ENCODE data around the gene GNMT. TPM values are rescaled to one million over a fixed set of nuclear protein-coding genes. Genes with fewer than 3 reads are reported as not detected.
"Not testable (repeated sequence)": the region's sequence is repeated elsewhere in the genome, so short reads cannot be mapped to it uniquely, and the experiment has no call there.

The GNMT gene
- total RNA-seq, 1 experiment from 2014 or later, result not detected

- TF ChIP-seq CTCF (IDR thresholded peaks at IDR 0.05; ENCODE audit: insufficient read depth in 1 of 2, low read depth in 1 of 2, low read length in 1 of 2, severe bottlenecking in 1 of 2, unreplicated experiment in 1 of 2), result no peak
- H3K9me3 ChIP-seq, result no peaks in the 10 kb centered on the region
- POLR2A ChIA-PET, result interaction anchor here (0.6 kb wide), 1 partner anchor 10 kb away, joined by 7 read pairs; no protein-coding TSS in a partner anchor
- intact Hi-C loops (cut with micrococcal nuclease; ENCODE audit: unreplicated experiment), result no loop called here
- Mint-ChIP-seq H3K4me3 (ENCODE audit: unreplicated experiment) (no peak overlapping the region), H3K27ac (ENCODE audit: unreplicated experiment) (no peak overlapping the region), H3K4me1 (ENCODE audit: low read depth, unreplicated experiment) (no peaks in the 10 kb centered on the region), H3K36me3 (ENCODE audit: insufficient read depth, unreplicated experiment) (peaks cover 13% of the 10 kb centered on the region), H3K27me3 (ENCODE audit: insufficient read depth, unreplicated experiment) (no peaks in the 10 kb centered on the region), H3K9me3 (ENCODE audit: unreplicated experiment) (no peaks in the 10 kb centered on the region)
- no peaks in the 10 kb centered on the region for H3K27me3 ChIP-seq (replicated peaks; ENCODE audit: control insufficient read depth, insufficient read depth, low read length)
- H3K4me1 ChIP-seq, result no peaks in the 10 kb centered on the region
- BruUV-seq (replicated peaks), result no TSS peak
- DNase-seq, result no peak
- 0 out of 2 replicates have a peak, but pooled peaks cover 2% of the 10 kb centered on the region for H3K36me3 ChIP-seq (ENCODE audit: control insufficient read depth, insufficient read depth, low read length)
- CTCF ChIA-PET, result no interaction called here
- H3K4me3 ChIP-seq (ENCODE audit: low read depth, low read length), result no peak overlapping the region
Measured at GRCh38 chr6:42940493-42941045, 20.0 kb upstream of the GNMT start.

- H3K4me1 Mint-ChIP-seq (ENCODE audit: low read depth, unreplicated experiment); H3K36me3 ChIP-seq (ENCODE audit: control insufficient read depth, insufficient read depth, low read length); H3K27me3 ChIP-seq (replicated peaks; ENCODE audit: control insufficient read depth, insufficient read depth, low read length); H3K27ac Mint-ChIP-seq (ENCODE audit: unreplicated experiment); intact Hi-C loops (cut with micrococcal nuclease; ENCODE audit: unreplicated experiment); POLR2A ChIA-PET; H3K27me3 Mint-ChIP-seq (ENCODE audit: insufficient read depth, unreplicated experiment); H3K4me1 ChIP-seq; H3K9me3 ChIP-seq; CTCF ChIA-PET; H3K36me3 Mint-ChIP-seq (ENCODE audit: insufficient read depth, unreplicated experiment); BruUV-seq (replicated peaks); DNase-seq; H3K4me3 ChIP-seq (ENCODE audit: low read depth, low read length); H3K9me3 Mint-ChIP-seq (ENCODE audit: unreplicated experiment); H3K4me3 Mint-ChIP-seq (ENCODE audit: unreplicated experiment): not testable (repeated sequence)
Measured at GRCh38 chr6:42941356-42941755, 19.2 kb upstream of the GNMT start.

GRCh38 chr6:42942444-42942843 is 18.1 kb upstream of the GNMT start:
- Histone ChIP-seq H3K4me1 (no peaks in the 10 kb centered on the region), H3K4me3 (ENCODE audit: low read depth, low read length) (no peak overlapping the region), H3K36me3 (ENCODE audit: control insufficient read depth, insufficient read depth, low read length) (no peaks in the 10 kb centered on the region), H3K9me3 (no peaks in the 10 kb centered on the region), H3K27me3 (replicated peaks; ENCODE audit: control insufficient read depth, insufficient read depth, low read length) (no peaks in the 10 kb centered on the region)
- TF ChIP-seq CTCF (IDR thresholded peaks at IDR 0.05; ENCODE audit: insufficient read depth in 1 of 2, low read depth in 1 of 2, low read length in 1 of 2, severe bottlenecking in 1 of 2, unreplicated experiment in 1 of 2), result no peak
- no peak overlapping the region for H3K4me3 Mint-ChIP-seq (ENCODE audit: unreplicated experiment)
- H3K36me3 Mint-ChIP-seq (ENCODE audit: insufficient read depth, unreplicated experiment), result peaks cover 4% of the 10 kb centered on the region
- CTCF ChIA-PET, result no interaction called here
- H3K27ac Mint-ChIP-seq (ENCODE audit: unreplicated experiment), result no peak overlapping the region
- POLR2A ChIA-PET, result interaction anchor here (0.6 kb wide), 1 partner anchor 13 kb away, joined by 4 read pairs; the partner anchor contains the start of gene CNPY3
- no peaks in the 10 kb centered on the region for H3K9me3 Mint-ChIP-seq (ENCODE audit: unreplicated experiment)
- no peaks in the 10 kb centered on the region for H3K27me3 Mint-ChIP-seq (ENCODE audit: insufficient read depth, unreplicated experiment)
- DNase-seq, result no peak
- intact Hi-C loops (cut with micrococcal nuclease; ENCODE audit: unreplicated experiment), result no loop called here
- no peaks in the 10 kb centered on the region for H3K4me1 Mint-ChIP-seq (ENCODE audit: low read depth, unreplicated experiment)
- no TSS peak for BruUV-seq (replicated peaks)
